T-helper 2 cell treated with Interferon-gamma antibody and Interleukin-4, amounts not matched to agents 5 μg/mL and 100 μg/mL, for 36 hours (primary cell): ENCODE data around the gene SNX6.
"Not testable (repeated sequence)": the region's sequence is repeated elsewhere in the genome, so short reads cannot be mapped to it uniquely, and the experiment has no call there.

Experiments used
- DNase-seq: peaks from one replicate; pipeline ENCODE4 v3.0.0; 2021; ENCODE audit warnings: low spot score
- H3K27ac Mint-ChIP-seq: one replicate; pipeline ENCODE4 v1.8.0; 2021; ENCODE audit warnings: mild to moderate bottlenecking, mixed read lengths
- H3K27me3 Mint-ChIP-seq: one replicate; pipeline ENCODE4 v1.8.0; 2021; ENCODE audit warnings: low read depth, mixed read lengths
- H3K36me3 Mint-ChIP-seq: one replicate; pipeline ENCODE4 v1.8.0; 2021; ENCODE audit warnings: low read depth, mixed read lengths
- H3K4me1 Mint-ChIP-seq: one replicate; pipeline ENCODE4 v1.8.0; 2021; ENCODE audit warnings: low read depth, mixed read lengths
- H3K4me3 Mint-ChIP-seq: one replicate; pipeline ENCODE4 v1.8.0; 2022; ENCODE audit warnings: mild to moderate bottlenecking, moderate library complexity, mixed read lengths
- H3K9me3 Mint-ChIP-seq: one replicate; pipeline ENCODE4 v1.8.0; 2021; ENCODE audit warnings: mixed read lengths

The SNX6 gene

DNA sequence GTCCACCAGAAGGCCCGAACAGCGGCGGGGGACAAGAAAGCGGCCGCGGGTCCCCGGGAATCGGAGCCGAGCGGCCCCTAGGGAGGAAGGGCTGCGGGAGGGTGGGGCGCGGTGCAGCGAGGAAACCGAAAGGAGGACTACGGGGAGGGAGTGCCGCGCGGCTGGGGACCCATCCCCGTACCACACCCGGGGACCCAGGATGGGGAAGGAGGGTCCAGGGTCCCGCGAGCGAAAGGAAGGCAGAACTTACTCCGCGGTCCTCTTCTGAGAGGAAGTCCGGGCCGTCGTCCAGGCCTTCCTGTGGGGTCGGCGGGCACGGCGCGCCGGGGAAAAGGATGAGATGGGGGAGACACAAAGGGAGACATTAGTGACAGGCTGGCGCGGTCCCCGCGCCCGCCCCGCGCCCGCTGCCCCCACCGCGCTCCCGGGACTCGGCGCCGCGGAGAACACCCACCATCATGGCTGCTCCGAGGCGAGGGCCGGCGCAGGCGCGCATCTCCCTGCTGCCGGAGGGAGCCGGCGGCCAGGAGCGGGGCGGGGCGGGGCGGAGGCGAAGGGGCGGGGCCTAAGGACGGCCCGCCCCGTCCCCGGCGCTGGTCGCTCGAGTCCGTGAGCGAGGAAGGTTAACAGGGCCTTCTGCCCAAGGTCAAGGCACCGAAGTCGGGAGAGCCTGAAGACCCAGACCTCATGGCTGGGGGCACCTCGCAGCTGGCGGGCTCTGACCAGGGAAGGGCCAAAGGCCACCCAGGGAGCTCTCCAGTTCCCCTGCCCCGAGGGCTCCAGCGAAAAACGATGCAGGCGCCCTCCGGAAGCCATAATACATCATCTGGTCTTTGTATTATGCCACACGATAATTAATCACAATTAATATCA lies at the start of gene SNX6:
Gene SNX6, minus strand, starts transcription at position 492 of the 873 bp plus-strand sequence. Its CDS starts 32 bp downstream, at position 460.
- peaks cover 20% of the 10 kb centered on the region for H3K4me1 Mint-ChIP-seq
- DNase-seq = peak; percentile 81
- H3K27me3 Mint-ChIP-seq = peaks cover 17% of the 10 kb centered on the region
- no peaks in the 10 kb centered on the region for H3K9me3 Mint-ChIP-seq
- peak within 1 kb of the TSS; percentile 95 for H3K4me3 Mint-ChIP-seq
- peak within 1 kb of the TSS; percentile 97 for H3K27ac Mint-ChIP-seq
- H3K36me3 Mint-ChIP-seq = peaks cover 18% of the 10 kb centered on the region

DNA sequence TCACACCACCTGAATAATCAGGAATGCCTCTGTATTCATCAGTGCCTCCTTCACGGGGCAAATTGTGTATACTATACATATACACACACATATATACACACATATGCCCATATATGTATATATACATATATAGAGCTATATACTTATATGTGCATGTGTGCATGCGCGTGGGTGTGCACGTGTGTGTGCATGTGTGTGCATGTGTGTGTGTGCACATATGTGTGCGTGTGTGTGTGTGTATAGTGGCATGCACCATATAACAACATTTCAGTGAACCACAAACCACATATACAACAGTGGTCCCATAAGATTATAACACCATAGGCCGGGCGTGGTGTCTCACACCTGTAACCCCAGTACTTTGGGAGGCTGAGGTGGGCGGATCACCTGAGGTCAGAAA lies 48.8 kb upstream of the SNX6 start:
- Mint-ChIP-seq H3K9me3 (no peaks in the 10 kb centered on the region), H3K4me1 (peaks cover 6% of the 10 kb centered on the region), H3K27me3 (no peaks in the 10 kb centered on the region), H3K27ac (no peak overlapping the region), H3K4me3 (no peak overlapping the region), H3K36me3 (no peaks in the 10 kb centered on the region)
- DNase-seq = no peak

DNA sequence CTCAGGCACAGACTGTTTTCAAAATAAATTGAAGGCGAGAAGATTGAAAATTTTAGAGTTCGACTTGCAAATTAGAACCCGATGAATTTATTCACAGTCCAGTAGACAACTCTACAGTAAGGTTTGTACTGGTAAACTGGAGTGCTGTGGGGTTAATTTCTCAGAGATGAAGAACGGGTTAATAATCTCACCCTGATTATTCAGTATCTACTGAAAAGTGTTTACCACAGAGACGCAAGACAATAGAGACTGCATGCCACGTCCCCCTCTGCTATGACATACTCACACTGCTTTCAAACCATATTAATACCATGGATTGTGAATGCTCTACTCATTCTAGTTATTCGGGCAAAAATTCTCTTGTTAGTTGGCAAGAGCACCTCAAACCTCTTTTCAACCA lies 48.4 kb upstream of the SNX6 start:
- Mint-ChIP-seq H3K4me3 (no peak overlapping the region), H3K36me3 (no peaks in the 10 kb centered on the region), H3K27ac (no peak overlapping the region), H3K4me1 (peaks cover 6% of the 10 kb centered on the region), H3K9me3 (no peaks in the 10 kb centered on the region), H3K27me3 (no peaks in the 10 kb centered on the region)
- DNase-seq = no peak

DNA sequence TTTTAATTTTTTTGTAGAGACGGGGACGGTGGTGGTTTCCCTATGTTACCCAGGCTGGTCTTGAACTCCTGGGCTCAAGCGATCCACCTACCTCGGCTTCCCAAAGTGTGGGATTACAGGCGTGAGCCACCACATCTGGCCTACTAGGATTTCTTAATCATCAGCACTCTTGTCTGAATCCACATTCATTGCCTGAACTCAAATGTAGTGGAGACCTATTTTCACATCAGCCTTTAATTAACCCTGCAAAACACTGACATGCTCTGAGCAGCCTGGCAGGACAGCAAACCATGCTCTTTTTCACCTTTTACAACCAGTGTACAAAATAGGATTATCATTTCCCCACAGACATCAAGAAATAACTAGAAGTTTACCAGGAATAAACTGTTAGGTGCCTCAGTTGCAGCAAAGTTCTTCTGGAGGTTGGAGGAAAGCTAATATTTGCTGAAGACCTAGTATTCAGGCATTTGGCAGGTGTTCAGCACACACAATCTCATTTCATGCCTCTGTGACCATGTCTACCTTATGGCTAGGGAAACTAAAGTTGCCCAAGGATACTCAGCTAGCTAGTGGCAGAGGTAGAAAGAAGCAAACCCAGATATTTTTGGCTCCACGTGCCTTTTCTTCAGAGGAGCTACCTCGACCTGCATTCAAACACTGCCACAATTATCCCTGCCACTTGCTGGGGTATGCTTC lies 46.7 kb upstream of the SNX6 start:
- Mint-ChIP-seq H3K4me3 (no peak overlapping the region), H3K27me3 (no peaks in the 10 kb centered on the region), H3K4me1 (no peaks in the 10 kb centered on the region), H3K27ac (no peak overlapping the region), H3K9me3 (no peaks in the 10 kb centered on the region), H3K36me3 (no peaks in the 10 kb centered on the region)
- no peak for DNase-seq

DNA sequence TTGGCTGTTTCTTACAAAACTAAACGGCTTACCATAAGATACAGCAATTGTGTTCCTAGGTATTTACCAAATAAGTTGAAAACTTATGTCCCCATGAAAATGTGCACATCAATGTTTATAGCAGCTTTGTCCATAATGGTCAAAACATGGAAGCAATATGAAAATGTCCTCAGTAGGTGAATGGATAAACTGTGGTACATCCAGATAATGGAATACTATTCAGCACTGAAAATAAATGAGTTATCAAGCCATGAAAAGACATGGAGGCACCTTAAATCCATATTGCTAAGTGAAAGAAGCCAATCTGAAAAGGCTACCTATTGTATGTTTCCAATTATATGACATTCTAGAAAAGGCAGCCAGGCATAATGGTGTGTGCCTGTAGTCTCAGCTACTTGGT lies 43.8 kb upstream of the SNX6 start:
- Mint-ChIP-seq H3K4me1 (no peaks in the 10 kb centered on the region), H3K36me3 (no peaks in the 10 kb centered on the region), H3K9me3 (no peaks in the 10 kb centered on the region), H3K4me3 (no peak overlapping the region), H3K27me3 (no peaks in the 10 kb centered on the region), H3K27ac (no peak overlapping the region)
- DNase-seq = no peak

DNA sequence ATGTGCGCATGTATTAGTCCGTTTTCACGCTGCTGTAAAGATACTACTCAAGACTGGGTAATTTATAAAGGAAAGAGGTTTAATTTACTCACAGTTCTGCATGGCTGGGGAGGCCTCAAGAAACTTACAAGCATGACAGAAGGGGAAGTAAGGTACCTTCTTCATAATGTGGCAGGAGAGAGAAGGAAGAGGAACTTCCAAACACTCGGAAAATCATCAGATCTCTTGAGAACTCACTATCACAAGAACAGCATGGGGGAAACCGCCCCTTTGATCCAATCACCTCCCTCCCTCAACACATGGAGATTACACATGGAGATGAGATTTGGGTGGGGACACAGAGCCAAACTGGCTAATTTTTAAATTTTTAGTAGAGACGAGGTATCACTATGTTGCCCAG lies 41.8 kb upstream of the SNX6 start:
- no peak for DNase-seq
- H3K36me3 Mint-ChIP-seq = no peaks in the 10 kb centered on the region
- no peak overlapping the region for H3K4me3 Mint-ChIP-seq
- H3K9me3 Mint-ChIP-seq = no peaks in the 10 kb centered on the region
- no peak overlapping the region for H3K27ac Mint-ChIP-seq
- H3K27me3 Mint-ChIP-seq = no peaks in the 10 kb centered on the region
- H3K4me1 Mint-ChIP-seq = no peaks in the 10 kb centered on the region

DNA sequence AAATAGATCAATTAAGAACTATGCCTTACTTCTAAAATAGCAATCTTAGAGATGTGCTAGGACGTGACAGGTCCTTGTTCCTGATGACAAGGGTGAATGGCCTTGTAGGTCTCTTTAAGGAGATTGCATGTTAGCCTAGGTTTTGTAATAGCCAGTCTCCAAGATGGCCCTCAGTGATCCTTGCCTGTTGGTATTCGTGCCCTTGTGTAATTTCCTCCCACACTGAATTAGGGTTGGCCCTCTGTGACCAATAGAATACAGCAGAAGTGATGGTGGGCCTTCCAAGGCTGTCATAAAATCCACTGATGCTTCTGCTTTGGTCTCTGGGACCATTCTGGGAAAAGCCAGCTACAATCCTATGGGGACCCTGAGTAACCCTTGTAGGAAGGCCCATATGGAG lies 38.2 kb upstream of the SNX6 start:
- no peak overlapping the region for H3K27ac Mint-ChIP-seq
- H3K4me3 Mint-ChIP-seq = no peak overlapping the region
- H3K27me3 Mint-ChIP-seq = no peaks in the 10 kb centered on the region
- H3K4me1 Mint-ChIP-seq = peaks cover 7% of the 10 kb centered on the region
- no peaks in the 10 kb centered on the region for H3K9me3 Mint-ChIP-seq
- DNase-seq = no peak
- no peaks in the 10 kb centered on the region for H3K36me3 Mint-ChIP-seq

DNA sequence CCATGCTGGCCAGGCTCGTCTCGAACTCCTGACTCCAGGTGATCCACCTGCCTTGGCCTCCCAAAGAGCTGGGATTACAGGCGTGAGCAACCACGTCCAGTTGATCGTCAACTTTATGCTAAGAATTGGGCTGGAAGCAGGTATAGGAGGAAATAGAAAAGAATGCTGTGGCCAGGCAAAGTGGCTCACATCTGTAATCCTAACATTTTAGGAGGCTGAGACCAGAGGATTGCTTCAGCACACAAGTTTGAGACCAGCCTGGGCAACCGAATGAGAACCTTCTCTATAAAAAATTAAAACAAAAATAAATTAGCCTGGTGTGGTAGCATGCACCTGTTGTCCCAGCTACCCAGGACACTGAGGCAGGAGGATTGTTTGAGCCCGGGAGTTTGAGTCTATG lies 37.1 kb upstream of the SNX6 start:
- Mint-ChIP-seq H3K9me3 (no peaks in the 10 kb centered on the region), H3K4me1 (peaks cover 7% of the 10 kb centered on the region), H3K27ac (no peak overlapping the region), H3K27me3 (peaks cover 4% of the 10 kb centered on the region), H3K4me3 (no peak overlapping the region), H3K36me3 (no peaks in the 10 kb centered on the region)
- DNase-seq = no peak

DNA sequence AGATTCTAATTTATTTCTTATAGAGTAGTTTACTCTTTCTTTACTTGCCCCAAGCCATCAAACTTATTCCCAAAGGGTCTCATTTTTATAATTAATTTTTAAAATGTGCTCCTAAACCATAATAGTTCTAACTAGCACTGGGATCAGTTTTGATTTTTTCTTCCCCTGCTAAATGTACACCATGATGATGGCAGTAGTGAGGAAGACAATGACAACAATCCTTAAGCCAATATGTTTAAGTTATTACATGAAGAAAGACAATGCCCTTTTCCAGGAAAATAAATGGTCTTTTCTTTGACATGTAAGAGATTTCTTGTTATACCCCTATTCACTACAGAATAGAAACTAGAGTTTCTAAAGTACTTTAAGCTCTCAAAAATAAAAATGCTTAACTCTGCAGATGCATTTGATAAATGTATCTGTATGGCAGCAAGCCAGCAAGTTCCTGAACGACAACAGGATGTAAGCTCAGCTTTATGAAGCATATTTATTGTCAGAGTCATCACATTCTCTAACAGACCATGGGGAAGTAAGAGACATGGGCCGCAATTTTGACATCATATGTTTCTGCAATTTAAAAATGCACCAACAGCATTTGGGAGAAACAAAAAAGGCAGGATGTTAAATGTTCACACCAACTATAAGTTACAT lies 36.0 kb upstream of the SNX6 start:
- H3K27ac Mint-ChIP-seq = peak overlapping the region; percentile 83
- peaks cover 7% of the 10 kb centered on the region for H3K4me1 Mint-ChIP-seq
- H3K36me3 Mint-ChIP-seq = no peaks in the 10 kb centered on the region
- H3K27me3 Mint-ChIP-seq = peaks cover 7% of the 10 kb centered on the region
- DNase-seq = no peak
- H3K4me3 Mint-ChIP-seq = no peak overlapping the region
- H3K9me3 Mint-ChIP-seq = no peaks in the 10 kb centered on the region

DNA sequence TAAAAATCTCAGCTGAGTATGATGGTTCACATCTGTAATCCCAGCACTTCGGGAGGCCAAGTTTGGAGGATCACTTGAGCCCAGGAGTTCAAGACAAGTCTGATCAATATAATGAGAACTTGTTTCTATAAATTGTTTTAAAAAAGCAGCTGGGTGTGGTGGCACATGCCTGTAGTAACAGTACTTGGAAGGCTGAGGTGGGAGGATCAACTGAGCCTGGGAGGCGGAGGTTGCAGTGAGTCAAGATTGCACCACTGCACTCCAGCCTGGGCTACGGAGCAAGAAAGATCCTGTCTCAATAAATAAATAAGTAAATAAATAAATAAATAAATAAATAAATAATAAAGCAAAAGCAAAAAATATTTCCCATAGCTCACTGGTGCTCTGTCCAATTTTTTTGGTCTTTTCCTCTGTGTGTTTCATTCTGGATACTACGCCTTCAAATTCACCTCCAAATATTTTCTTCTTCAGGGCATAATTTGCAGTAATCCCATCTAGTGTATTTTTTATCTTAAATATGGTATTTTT lies 32.7 kb upstream of the SNX6 start:
- DNase-seq = no peak
- Mint-ChIP-seq H3K4me3 (no peak overlapping the region), H3K4me1 (peaks cover 7% of the 10 kb centered on the region), H3K27me3 (peaks cover 11% of the 10 kb centered on the region), H3K27ac (no peak overlapping the region), H3K36me3 (no peaks in the 10 kb centered on the region), H3K9me3 (no peaks in the 10 kb centered on the region)

DNA sequence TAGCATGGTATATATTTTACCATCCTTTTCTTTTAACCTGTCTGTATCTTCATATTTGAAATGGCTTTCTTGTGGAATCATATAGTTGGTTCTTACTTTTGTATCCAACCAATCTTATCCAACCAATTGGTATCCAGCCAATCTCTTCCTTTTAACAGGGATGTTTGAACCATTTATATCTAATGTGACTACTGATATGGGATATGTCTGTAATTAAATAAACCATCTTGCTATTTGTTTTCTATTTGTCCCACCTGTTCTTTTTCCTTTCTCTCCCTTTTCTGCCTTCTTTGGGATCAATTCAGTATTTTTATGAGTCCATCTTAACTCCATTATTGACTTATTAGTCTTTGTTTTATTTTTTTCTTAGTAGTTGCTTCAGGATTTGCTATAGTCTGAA lies 30.8 kb upstream of the SNX6 start:
- Mint-ChIP-seq H3K4me1 (peaks cover 4% of the 10 kb centered on the region), H3K4me3 (no peak overlapping the region), H3K27ac (no peak overlapping the region), H3K27me3 (peaks cover 11% of the 10 kb centered on the region), H3K36me3 (no peaks in the 10 kb centered on the region), H3K9me3 (no peaks in the 10 kb centered on the region)
- no peak for DNase-seq

DNA sequence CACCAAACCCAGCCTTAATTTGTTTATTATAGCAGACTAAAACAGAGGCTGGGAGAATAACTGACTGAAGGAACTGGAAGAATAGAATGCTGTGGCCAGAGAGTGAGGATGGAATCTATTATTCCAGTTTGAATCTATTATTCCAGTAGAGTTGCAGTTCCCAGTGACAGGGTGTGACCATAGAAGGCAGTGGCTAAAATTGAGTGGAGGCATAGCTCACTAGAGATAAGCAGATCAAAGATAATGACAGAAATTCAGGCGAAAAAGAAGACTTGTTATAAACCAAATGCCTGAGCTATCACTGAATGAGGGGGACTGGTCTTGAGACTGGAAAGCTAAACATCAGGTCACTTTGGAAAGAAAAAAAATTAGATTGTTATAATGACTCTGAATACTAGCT lies 26.0 kb upstream of the SNX6 start:
- Mint-ChIP-seq H3K4me3 (no peak overlapping the region), H3K27ac (no peak overlapping the region), H3K27me3 (peaks cover 4% of the 10 kb centered on the region), H3K36me3 (no peaks in the 10 kb centered on the region), H3K4me1 (no peaks in the 10 kb centered on the region), H3K9me3 (no peaks in the 10 kb centered on the region)
- no peak for DNase-seq

DNA sequence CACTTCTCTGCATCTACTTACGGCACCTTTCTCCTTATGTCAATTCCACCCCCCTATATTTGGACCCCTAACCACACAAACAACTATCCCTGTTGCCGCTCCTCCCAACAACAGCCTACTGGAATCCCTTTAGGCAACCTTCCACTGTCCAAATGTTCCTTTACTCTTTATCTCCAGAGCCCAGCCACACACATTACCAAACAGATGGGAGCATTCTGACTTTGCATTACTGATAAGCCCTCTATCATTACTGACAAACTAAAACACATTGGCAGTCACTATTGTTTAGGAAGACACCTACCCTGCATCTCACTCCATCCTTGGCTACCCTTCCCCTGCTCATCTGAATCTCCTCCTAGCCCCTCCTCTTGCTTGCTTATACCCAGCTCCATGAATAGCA lies 23.1 kb upstream of the SNX6 start:
- H3K27me3 Mint-ChIP-seq = not testable (repeated sequence)

DNA sequence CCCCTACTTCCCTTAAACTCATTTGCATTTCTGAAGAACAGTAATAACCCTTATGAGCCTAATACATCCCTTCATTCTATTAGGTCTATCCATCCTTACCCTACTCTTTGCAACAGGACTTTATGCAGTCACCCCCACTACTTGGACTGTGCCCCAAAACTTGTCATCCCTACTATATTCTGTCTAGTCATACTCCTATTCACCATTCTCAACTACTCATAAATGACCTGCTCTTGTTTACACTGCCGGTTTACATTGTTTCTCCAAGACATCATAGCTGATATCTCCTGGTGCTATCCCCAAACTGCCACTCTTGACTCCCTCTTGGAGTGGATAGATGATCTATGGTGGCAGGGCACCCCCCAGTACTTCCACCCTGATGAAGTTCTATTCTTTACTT lies 22.4 kb upstream of the SNX6 start:
- H3K9me3 Mint-ChIP-seq, H3K4me3 Mint-ChIP-seq, DNase-seq, H3K27ac Mint-ChIP-seq, H3K27me3 Mint-ChIP-seq, H3K4me1 Mint-ChIP-seq, H3K36me3 Mint-ChIP-seq: not testable (repeated sequence)

More for the DNA sequence above, 23.1 kb upstream of the SNX6 start:
- not testable (repeated sequence) for H3K4me1 Mint-ChIP-seq, H3K27ac Mint-ChIP-seq, DNase-seq, H3K4me3 Mint-ChIP-seq, H3K36me3 Mint-ChIP-seq, H3K9me3 Mint-ChIP-seq
